Cardiac muscle cell (in vitro differentiated cells and primary cell): ENCODE data around the gene FAM209B. TPM values are rescaled to one million over a fixed set of nuclear protein-coding genes. Genes with fewer than 3 reads are reported as not detected.

Source experiments
- DNase-seq, 2 donors: peaks; one replicate each; pipeline versions ENCODE4 v3.0.0 to v3.0.0-alpha.2; 2010 to 2017; ENCODE audit warnings: low read depth in 1 of 2, low spot score in 1 of 2
- H3K27ac ChIP-seq: fragments of 200-600 bp; sonication (generic); 2 replicates; pipeline ENCODE4 v1.5.1; 2016
- H3K27me3 ChIP-seq: fragments of 200-600 bp; sonication (generic); 2 replicates; pipeline ENCODE4 v1.6.0; 2016; ENCODE audit warnings: control low read depth
- H3K36me3 ChIP-seq: fragments of 200-600 bp; sonication (generic); 2 replicates; pipeline ENCODE4 v1.5.1; 2016; ENCODE audit warnings: control low read depth
- H3K4me1 ChIP-seq: fragments of 200-600 bp; sonication (generic); 2 replicates; pipeline ENCODE4 v1.8.1; 2017; ENCODE audit warnings: low read depth, mild to moderate bottlenecking, mixed run types
- H3K4me3 ChIP-seq: fragments of 200-600 bp; sonication (generic); 2 replicates; pipeline ENCODE4 v1.5.1; 2016; ENCODE audit warnings: mild to moderate bottlenecking
- H3K9me3 ChIP-seq: fragments of 200-600 bp; sonication (generic); 2 replicates; pipeline ENCODE4 v1.5.1; 2017; ENCODE audit warnings: low read depth, mild to moderate bottlenecking, control low read depth
- CTCF ChIP-seq: IDR thresholded peaks from 2 replicates; pipeline ENCODE4 v1.5.1; 2012; ENCODE audit warnings: low read depth, mild to moderate bottlenecking, low read length
- polyA plus RNA-seq: library from polyadenylated mRNA; unstranded; fragments of >200 nt; fragmentation: Nextera tagmentation; extraction: Ambion mirVana; gene quantifications from 2 replicates; pipeline ENCODE4 v1.2.1, GENCODE V29; 2016
- total RNA-seq: library from RNA; depleted of rRNA; stranded (reverse); fragments of >200 nt; gene quantifications from 2 replicates; pipeline ENCODE4 v1.2.3, GENCODE V29; 2016

The FAM209B gene
- total and polyA plus RNA-seq, 2 experiments from 2014 or later: 0.49 TPM; not detected in 1

DNA sequence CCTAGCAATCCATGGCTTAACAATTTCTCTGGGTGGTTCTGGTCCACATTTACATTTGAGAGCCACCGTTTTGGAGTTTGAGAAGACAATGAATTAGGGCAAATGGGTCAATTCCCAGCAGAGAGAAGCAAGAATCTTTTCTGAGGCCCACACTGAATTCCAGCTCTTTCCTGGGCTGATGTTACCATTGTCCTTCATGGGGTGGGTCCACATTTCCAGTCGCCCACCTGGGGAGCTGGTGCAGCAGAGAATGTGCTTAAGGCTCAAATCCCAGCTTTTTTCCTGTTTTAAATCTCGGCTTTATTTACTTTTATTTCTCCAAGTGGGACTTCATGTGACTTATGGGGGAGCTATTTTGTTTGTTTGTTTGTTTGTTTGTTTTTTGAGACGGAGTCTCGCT is 51.9 kb downstream of the FAM209B start:
- Histone ChIP-seq H3K36me3 (no peaks in the 10 kb centered on the region), H3K27me3 (no peaks in the 10 kb centered on the region), H3K27ac (no peak overlapping the region), H3K4me1 (no peaks in the 10 kb centered on the region), H3K9me3 (no peaks in the 10 kb centered on the region), H3K4me3 (no peak overlapping the region)
- TF ChIP-seq CTCF: no peak
- no peak for DNase-seq

Other genes with a start within 250 kb of the FAM209B start
- gene FAM210B, start 174.3 kb upstream of the FAM209B start, total RNA-seq: 64.2 and 69.6 TPM in 2 replicates
- gene FAM210B, start 174.3 kb upstream of the FAM209B start, polyA plus RNA-seq: 101 and 144 TPM in 2 replicates
- gene AURKA, start 141.0 kb upstream of the FAM209B start, total RNA-seq: 16.1 and 58.2 TPM in 2 replicates
- gene AURKA, start 141.0 kb upstream of the FAM209B start, polyA plus RNA-seq: 28.8 and 97.3 TPM in 2 replicates
- gene CSTF1, start 140.6 kb upstream of the FAM209B start, total RNA-seq: 39.5 and 46.4 TPM in 2 replicates
- gene CSTF1, start 140.6 kb upstream of the FAM209B start, polyA plus RNA-seq: 34.9 and 46.8 TPM in 2 replicates
- 0.07 and 0.12 TPM in 2 replicates for gene CASS4, start 121.0 kb upstream of the FAM209B start, total RNA-seq
- not detected in 2 replicates for gene CASS4, start 121.0 kb upstream of the FAM209B start, polyA plus RNA-seq
- 58.0 and 58.2 TPM in 2 replicates for gene RTF2, start 64.6 kb upstream of the FAM209B start, total RNA-seq
- 110 and 139 TPM in 2 replicates for gene RTF2, start 64.6 kb upstream of the FAM209B start, polyA plus RNA-seq
- not detected in 2 replicates for gene FAM209A, start 8.5 kb upstream of the FAM209B start, total RNA-seq
- gene FAM209A, start 8.5 kb upstream of the FAM209B start, polyA plus RNA-seq: 0.15 TPM in 1 of 2 replicates, not detected in the other
- gene TFAP2C, start 96.1 kb downstream of the FAM209B start, total RNA-seq: 0.21 and 0.46 TPM in 2 replicates
- not detected in 2 replicates for gene TFAP2C, start 96.1 kb downstream of the FAM209B start, polyA plus RNA-seq